A549 (cell line): ENCODE data around the gene MRPL40.

Experiments used
- ATOH8 ChIP-seq: fragments of 250-450 bp; sonication (Bioruptor Pico); IDR thresholded peaks from 2 replicates; pipeline ENCODE4 v1.5.0; 2020; ENCODE audit warnings: low read depth, mild to moderate bottlenecking, moderate library complexity
- CBX2 ChIP-seq: fragments of 200-600 bp; sonication (generic); IDR thresholded peaks from 2 replicates; pipeline ENCODE4 v1.6.1; 2016; ENCODE audit warnings: low read depth, mild to moderate bottlenecking, borderline replicate concordance
- CTCF ChIP-seq: fragments of >200 bp; sonication (Bioruptor Twin); formaldehyde crosslinking; IDR thresholded peaks from 3 replicates; pipeline ENCODE4 v1.5.1; 2016
- EP300 ChIP-seq, 2 experiments: fragments of >200 bp; sonication (Bioruptor Twin); formaldehyde crosslinking; IDR thresholded peaks; 2 replicates in 1 of 2; 3 replicates in 1 of 2; pipeline ENCODE4 v1.6.1; 2016 to 2017
- ESRRA ChIP-seq: fragments of 150-350 bp; IDR thresholded peaks from 2 replicates; pipeline ENCODE4 v1.6.1; 2014; ENCODE audit warnings: mild to moderate bottlenecking, low read length, borderline replicate concordance
- HDAC2 ChIP-seq: fragments of 200-600 bp; sonication (generic); IDR thresholded peaks from 2 replicates; pipeline ENCODE4 v1.6.1; 2016
- JUNB ChIP-seq: fragments of >200 bp; sonication (Bioruptor Twin); formaldehyde crosslinking; IDR thresholded peaks from 2 replicates; pipeline ENCODE4 v1.6.1; 2016
- MAFK ChIP-seq: fragments of 450-650 bp; IDR thresholded peaks from 2 replicates; pipeline ENCODE4 v1.6.1; 2014; ENCODE audit not compliant: partially characterized antibody
- MAX ChIP-seq: IDR thresholded peaks from 2 replicates; pipeline ENCODE4 v1.6.1; 2012
- MYC ChIP-seq: IDR thresholded peaks from 2 replicates; pipeline ENCODE4 v1.6.1; 2012; ENCODE audit warnings: mild to moderate bottlenecking, inconsistent platforms, low read length, improper control_type of control experiment, borderline replicate concordance
- NR3C1 ChIP-seq: fragments of >200 bp; sonication (Bioruptor Twin); formaldehyde crosslinking; IDR thresholded peaks from 3 replicates; pipeline ENCODE4 v1.6.1; 2017
- POLR2A ChIP-seq: IDR thresholded peaks from 2 replicates; pipeline ENCODE4 v1.6.1; 2012; ENCODE audit warnings: mild to moderate bottlenecking, low read length
- RFX5 ChIP-seq: fragments of 450-650 bp; IDR thresholded peaks from 2 replicates; pipeline ENCODE4 v1.7.1; 2014; ENCODE audit warnings: antibody characterized with exemption, mild to moderate bottlenecking, moderate library complexity

- TF ChIP-seq CTCF (no peak), JUNB (no peak), EP300 (IDR thresholded peaks at IDR 0.05) (no peak), MAFK (no peak), POLR2A (no peak), RFX5 (no peak), NR3C1 (no peak), ESRRA (no peak), CBX2 (no peak), MYC (no peak), HDAC2 (no peak), MAX (no peak), ATOH8 (no peak)
These were observed 23.4 kb downstream of the MRPL40 start for GRCh38 chr22:19455585-19456370.
